T47D (cell line): ENCODE measurements around the gene FRMD1.
A peak's percentile ranks its signal among the peaks of the same experiment; 100 is the strongest.

ENCODE experiments used
- DNase-seq, 2 experiments: peaks; one replicate each; pipeline versions ENCODE4 v3.0.0 to v3.0.0-alpha.2; 2011 to 2012; ENCODE audit warnings: low read depth in 1 of 2, low spot score in 1 of 2
- JUND ChIP-seq: IDR thresholded peaks from 2 replicates; pipeline ENCODE4 v1.6.1; 2012; ENCODE audit warnings: low read depth
- in situ Hi-C: cut with HindIII; loops from 2 replicates; pipeline ENCODE4 v1.10.0; 2016; ENCODE audit warnings: low sequenced_read_pairs, low pct_unique_long_range_greater_than_20kb

FRMD1 gene

DNA sequence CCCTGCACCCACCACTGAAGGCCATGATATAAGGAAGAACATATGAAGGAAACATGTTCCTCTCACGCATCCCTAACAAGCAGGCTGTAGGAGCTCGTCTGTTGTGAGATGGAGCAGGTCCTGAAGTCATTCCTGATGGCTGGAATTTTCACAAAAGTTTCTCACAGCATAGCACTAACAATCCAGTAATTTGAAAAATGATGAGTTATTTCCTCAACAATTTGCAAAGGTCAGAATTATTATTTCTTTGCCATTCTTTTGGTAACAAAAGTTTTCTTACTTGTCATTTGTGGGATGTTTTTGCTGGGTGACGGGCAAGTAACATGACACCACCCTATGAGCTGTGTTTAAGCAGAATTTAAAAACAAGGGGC lies 27.6 kb upstream of the FRMD1 start:
- in situ Hi-C loops: no loop called here

DNA sequence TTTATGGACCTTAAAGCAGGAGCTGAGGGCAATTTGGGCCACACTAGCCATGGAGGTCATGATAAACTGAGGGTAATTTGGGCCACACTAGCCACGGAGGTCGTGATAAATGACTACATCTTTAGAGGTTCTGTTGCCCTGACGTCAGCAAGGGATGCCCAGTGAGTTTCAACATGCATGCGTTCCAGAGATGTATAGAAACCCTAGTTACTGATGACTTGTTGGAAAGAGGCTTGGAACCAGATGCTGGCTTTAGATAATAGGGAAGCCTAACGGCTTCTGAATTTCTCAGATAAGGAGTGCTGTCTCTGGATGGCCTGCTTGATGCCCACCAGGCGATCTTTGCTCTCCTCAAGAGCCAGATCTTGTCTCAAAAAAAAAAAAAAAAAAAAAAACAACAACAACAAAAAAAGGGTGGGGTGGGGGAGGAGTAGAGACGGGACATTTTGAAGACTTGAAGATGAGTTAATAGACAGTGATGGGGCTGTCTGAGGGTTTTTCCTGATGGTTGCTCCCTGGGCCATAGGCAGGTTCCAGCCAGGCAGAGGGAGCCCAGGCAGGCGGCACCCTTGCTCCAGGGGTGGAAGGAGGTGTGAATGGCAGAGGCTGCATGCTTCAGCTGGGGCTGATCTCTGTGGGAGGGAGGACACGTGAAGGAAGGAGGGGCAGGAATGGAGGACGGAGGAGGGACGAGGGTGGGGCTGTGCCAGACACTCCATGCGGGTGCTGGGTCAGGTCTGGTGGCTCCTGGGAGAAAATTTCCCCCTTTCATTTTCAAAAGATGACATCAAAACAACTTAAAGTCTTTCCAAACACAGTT lies 27.0 kb upstream of the FRMD1 start:
- DNase-seq: no peak
- in situ Hi-C loops: no loop called here
- TF ChIP-seq JUND: no peak

More for the DNA sequence above, 27.6 kb upstream of the FRMD1 start:
- TF ChIP-seq JUND: no peak
- DNase-seq: no peak

DNA sequence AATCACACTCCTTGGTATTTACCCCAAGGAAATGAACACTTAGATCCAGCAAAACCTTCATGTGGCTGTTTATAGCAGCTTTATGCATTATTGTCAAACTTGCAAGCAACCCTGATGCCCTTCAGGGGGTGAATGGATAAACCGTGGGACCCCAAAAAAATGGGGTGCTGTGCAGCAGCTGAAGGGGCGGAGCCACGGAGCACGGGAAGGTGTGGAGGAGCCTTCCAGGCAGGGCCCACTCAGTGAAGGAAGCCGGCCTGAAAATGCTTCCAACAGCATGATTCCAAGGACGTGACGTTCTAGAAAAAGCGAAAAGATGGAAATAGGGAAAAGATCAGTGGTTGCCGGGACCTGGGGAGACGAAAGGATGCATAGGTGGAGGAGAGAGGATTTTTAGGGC lies 25.6 kb upstream of the FRMD1 start:
- in situ Hi-C loops: no loop called here
- no peak for DNase-seq
- no peak for TF ChIP-seq JUND

DNA sequence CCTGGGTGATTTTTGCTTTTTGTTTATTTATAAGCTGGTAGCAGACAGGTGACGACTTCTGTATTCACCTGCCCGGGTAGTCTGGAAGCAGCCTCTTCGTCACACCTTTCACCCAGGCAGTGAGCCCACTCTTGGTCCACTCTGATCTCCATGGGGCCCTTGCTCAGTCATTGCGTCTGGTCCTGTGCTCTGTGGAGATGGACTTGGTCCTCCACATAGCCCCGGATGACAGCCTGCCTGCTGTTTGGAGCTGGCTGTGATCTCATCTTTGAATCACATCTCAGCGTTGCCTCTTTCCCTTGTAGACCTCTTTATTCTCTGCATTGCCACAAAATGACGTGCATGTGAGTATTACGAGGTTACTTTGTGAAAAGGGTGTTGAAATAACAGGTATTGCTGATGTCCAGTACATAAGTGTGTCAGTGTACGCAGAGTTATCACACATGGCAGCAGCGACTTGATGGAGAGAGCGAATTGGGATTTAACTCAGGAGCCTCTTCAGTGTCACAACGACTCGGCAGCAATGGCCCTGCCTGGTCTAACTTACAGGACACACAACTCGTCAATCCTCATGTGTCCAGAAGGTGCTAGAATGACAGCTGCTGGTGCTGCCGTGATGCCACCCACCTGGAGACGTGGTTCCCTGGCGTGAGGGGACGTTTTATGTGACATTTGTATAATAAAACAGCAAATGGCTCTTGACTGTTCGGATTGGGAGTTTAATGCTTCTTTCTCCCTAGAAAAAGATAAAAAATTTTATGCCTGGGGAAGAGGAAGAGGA lies 24.2 kb upstream of the FRMD1 start:
- in situ Hi-C loops: no loop called here
- no peak for DNase-seq
- TF ChIP-seq JUND: no peak

DNA sequence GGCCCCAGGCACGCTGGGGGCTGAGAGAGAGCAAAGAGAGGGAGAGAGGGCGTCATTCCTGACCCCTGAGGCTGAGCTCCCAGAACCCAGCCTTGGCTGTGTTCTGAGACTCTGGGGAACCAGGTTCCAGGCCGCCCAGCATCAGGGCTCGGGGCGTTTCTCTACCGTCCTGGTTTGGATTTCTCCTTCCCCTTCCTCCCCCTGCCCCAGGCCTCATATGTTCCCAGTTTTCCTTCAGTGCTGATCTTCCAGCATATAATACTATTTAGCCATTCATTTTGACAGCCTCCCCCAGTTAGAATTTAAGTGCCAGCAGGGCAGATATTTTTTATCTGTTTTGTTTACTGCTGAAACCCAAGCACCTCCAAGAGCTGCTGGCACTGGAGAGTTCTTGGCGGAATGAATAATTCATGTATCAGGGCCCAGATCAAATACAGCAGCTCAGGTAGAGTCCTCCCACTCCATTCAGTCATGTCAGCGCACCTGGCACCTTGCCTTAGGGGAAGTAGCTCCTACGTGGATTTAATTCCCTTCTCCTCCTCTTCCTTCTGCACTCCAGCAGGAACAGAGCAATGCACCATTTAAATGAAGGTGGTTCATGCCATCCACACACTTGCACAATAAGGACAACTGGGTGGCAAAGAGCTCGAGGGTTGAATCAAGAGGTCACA lies 23.4 kb upstream of the FRMD1 start:
- in situ Hi-C loops: no loop called here
- no peak for TF ChIP-seq JUND
- peak; percentile 48 to 62 for DNase-seq

DNA sequence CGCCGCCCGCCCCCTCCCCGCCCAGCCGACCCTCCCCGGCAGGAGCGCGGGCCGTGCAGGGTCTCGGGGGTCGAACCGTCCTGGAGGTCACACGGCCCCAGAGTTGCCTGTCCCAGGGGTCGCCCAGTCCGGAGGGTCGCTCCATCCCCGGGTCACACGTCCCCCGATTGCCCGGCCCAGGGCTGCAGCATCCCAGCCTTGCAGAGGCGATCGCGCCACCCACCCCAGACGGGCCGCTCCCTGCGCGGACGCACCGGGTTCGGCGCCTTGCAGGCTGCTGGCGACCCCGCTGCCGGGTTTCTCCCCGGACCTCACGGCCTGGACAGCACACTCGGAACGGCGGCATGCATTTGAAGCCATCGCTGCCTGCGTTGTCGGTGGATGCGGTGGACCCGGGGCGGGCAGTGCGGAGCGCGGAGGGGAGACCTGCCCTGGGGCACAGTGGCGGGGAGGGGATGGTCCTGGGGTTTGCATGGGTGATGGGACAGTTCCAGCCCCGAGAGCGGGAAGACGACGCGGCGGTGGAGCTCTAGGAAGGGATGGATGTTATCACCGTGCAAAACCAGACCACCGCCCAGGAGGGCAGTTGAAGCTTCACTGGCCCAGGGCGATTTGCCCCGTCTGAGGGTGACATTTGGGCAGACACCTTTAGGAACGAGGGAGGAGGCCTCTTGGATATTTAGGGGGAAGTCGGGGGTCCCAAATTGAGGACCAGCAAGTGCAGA lies 22.7 kb upstream of the FRMD1 start:
- DNase-seq: no peak
- no peak for TF ChIP-seq JUND
- in situ Hi-C loops: no loop called here

DNA sequence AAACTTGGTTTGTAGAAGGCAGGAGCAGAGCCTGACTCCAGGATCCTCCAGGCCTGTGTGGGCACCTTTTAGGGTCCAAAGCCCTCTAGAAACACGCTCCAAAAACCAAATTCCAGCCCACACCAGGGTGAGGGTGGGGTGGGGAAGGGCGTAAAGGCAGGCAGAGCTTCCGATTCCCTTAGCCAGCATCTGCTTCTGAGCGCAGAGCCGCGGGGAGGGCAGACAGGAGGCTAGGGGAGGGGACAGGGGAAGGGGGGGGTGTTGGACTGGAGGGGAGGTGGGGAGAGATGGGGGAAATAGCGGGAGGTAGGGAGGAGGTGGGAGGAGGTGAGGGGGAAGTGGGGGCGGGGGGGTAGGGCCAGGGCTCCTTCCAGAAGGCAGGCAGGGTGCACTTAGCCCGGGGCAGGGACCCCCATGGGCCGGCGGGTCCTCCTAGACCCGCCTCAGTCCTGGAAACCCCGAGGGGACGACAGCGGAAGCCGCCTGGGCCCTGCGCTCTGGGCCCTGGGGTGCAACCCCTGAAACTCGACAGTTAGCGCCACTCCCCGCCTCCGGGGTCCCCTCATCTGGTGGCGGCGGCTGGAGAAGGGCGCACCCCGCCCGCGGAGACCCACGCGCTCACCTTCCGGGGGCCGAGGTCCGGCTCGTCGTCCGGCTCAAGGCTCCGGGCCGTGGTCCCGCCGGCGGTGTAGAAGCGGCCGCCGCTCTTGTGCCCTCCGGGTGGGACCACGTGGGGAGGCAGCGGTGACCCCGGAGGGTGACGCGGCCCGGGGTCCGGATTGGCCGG lies 22.0 kb upstream of the FRMD1 start:
- in situ Hi-C loops: no loop called here
- TF ChIP-seq JUND: no peak
- DNase-seq: no peak

DNA sequence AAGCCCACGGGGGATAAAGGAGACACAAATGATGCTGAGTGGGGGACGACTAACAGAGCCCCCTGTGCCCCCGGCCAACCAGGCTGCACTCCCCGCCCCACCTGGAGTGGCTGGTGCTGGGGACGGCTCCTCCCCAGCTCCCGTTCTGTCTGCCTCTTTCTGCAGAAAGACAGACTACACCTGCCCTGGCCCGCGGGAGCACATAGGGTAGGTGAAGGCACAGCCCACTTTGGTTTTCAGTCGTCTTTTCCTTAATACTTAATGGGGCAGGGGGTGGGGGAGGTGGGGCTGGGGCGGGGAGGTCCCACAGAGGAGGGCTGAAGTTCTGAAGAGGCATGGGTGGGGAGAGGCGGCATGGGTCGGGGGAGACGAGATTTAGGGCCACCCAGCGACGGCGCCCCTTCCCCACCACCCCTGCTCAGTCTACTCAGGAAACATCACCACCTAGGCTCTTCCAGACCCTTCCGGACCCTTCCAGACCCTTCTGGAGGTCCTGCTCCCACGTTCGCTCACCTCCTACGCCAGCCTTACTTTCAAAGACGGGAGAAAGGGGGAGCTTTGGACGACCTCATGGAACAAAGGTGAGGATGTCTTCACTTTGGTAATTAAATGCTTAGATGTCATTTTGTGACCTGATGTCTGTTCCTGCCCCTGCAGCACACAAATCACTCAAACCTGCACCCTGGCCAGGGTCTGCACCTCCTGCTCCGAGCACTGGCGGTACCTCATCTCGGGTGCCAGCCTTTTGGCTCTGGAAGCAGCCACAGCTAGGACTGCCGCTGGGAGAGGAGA lies 21.2 kb upstream of the FRMD1 start:
- in situ Hi-C loops: no loop called here
- no peak for TF ChIP-seq JUND
- DNase-seq: no peak

DNA sequence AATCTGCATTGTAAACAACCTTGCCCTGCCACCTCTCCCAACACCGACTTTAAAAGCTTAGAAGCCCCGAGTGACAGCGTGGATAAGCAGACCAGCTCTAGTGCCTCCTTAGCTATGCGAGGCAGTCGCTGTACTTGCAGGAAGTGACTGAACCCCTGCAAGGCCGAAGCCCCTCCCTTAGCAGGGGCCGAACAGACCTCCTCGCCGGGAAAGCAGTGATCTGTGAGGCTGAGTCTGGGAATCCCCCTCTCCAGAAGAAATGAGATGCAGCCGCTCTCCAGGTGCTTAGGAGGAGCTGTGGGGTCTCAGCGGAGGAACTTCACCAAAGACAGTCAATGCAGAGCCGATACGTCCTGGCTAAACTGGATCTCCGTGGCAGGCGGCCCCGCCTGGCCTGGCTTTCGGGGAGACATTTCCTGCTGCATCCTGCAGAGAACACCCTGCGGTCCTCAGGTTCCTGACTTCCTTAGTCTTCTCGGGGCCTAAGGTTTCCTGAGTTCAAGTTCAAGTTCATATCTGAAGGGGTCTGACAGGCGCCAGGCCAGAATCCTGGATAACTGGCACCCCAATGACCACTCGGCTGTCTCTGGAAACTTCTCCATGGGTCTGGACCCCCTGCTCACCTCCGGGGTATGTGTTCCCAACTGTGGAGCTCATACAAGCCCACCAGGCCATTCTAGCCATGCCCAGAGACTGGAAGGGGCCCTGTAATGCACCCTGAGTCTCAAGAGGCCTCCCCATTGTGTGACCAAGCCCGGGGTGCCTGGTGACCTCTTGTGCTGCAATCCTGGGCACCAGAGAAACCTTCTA lies 20.4 kb upstream of the FRMD1 start:
- in situ Hi-C loops: no loop called here
- no peak for TF ChIP-seq JUND

DNA sequence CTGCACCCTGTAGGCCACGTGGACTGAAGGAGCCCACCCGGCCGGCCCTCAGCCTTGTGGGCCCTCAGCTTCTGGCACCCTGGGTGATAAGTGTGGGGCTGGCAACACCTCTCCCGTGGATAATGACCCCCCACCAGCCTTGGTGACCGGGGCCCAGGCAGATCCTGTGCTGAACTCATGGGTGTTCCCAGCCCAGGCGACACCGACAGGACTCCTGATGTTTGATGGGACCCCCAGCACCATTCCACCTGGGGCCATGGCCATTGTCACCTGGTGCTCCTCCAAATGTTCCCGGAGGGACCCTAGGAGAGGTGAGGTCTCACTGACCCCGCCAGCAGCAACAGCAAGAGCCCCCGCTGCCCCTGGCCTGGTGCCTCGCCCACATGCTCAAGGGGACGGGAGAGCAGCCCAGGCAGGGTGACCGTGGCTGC lies 19.4 kb upstream of the FRMD1 start:
- in situ Hi-C loops: no loop called here
- TF ChIP-seq JUND: no peak
- no peak for DNase-seq

More for the DNA sequence above, 20.4 kb upstream of the FRMD1 start:
- no peak for DNase-seq
